Chondrocyte (in vitro differentiated cells): ENCODE data around the gene SOAT2. TPM values are rescaled to one million over a fixed set of nuclear protein-coding genes. Genes with fewer than 3 reads are reported as not detected.

Experiments
- DNase-seq: peaks from one replicate; pipeline ENCODE4 v3.0.0; 2021; ENCODE audit warnings: mixed read lengths, low spot score
- H3K27ac Mint-ChIP-seq: one replicate; pipeline ENCODE4 v1.8.0; 2021; ENCODE audit warnings: mild to moderate bottlenecking, moderate library complexity, mixed read lengths; ENCODE audit not compliant: unreplicated experiment
- H3K27me3 Mint-ChIP-seq: 2 replicates; pipeline ENCODE4 v1.8.0; 2021; ENCODE audit warnings: low read depth, mixed read lengths
- H3K36me3 Mint-ChIP-seq: 2 replicates; pipeline ENCODE4 v1.8.0; 2021; ENCODE audit warnings: low read depth, mixed read lengths
- H3K4me1 Mint-ChIP-seq: 2 replicates; pipeline ENCODE4 v1.8.0; 2021; ENCODE audit warnings: low read depth, mild to moderate bottlenecking, mixed read lengths
- H3K4me3 Mint-ChIP-seq: one replicate; pipeline ENCODE4 v1.8.0; 2021; ENCODE audit warnings: mild to moderate bottlenecking, moderate library complexity, mixed read lengths; ENCODE audit not compliant: unreplicated experiment
- H3K9me3 Mint-ChIP-seq: 2 replicates; pipeline ENCODE4 v1.8.0; 2021; ENCODE audit warnings: low read depth, mixed read lengths
- CTCF ChIP-seq: fragments of 200-600 bp; sonication (generic); IDR thresholded peaks from 2 replicates; pipeline ENCODE4 v1.5.0; 2021; ENCODE audit warnings: antibody characterized with exemption, mild to moderate bottlenecking, moderate library complexity
- total RNA-seq: library from RNA; stranded (reverse); gene quantifications from 3 replicates; pipeline ENCODE4 v1.2.1, GENCODE V29; 2021

Gene SOAT2
- total RNA-seq, 1 donor from 2014 or later, result not detected

GRCh38 chr12:53101266-53101665 lies 2.0 kb upstream of the SOAT2 start:
- Mint-ChIP-seq H3K4me3 (no peak overlapping the region), H3K9me3 (no peaks in the 10 kb centered on the region), H3K27me3 (no peaks in the 10 kb centered on the region), H3K27ac (no peak overlapping the region), H3K36me3 (no peaks in the 10 kb centered on the region), H3K4me1 (peaks cover 24% of the 10 kb centered on the region)
- DNase-seq, result no peak
- no peak for TF ChIP-seq CTCF

GRCh38 chr12:53101931-53102781 lies 1.1 kb upstream of the SOAT2 start:
- Mint-ChIP-seq H3K36me3 (no peaks in the 10 kb centered on the region), H3K9me3 (no peaks in the 10 kb centered on the region), H3K27ac (no peak overlapping the region), H3K4me3 (no peak overlapping the region), H3K27me3 (no peaks in the 10 kb centered on the region), H3K4me1 (peaks cover 18% of the 10 kb centered on the region)
- DNase-seq, result no peak
- no peak for TF ChIP-seq CTCF

- no peaks in the 10 kb centered on the region for H3K9me3 Mint-ChIP-seq
- no peaks in the 10 kb centered on the region for H3K27me3 Mint-ChIP-seq
- no peaks in the 10 kb centered on the region for H3K36me3 Mint-ChIP-seq
- no peak overlapping the region for H3K4me3 Mint-ChIP-seq
- no peak overlapping the region for H3K27ac Mint-ChIP-seq
- TF ChIP-seq CTCF, result no peak
- peaks cover 6% of the 10 kb centered on the region for H3K4me1 Mint-ChIP-seq
- no peak for DNase-seq
Measured at GRCh38 chr12:53103860-53104305, 597 bp downstream of the SOAT2 start.

GRCh38 chr12:53105256-53105655 lies 2.0 kb downstream of the SOAT2 start:
- H3K9me3 Mint-ChIP-seq, result no peaks in the 10 kb centered on the region
- H3K27me3 Mint-ChIP-seq, result no peaks in the 10 kb centered on the region
- H3K27ac Mint-ChIP-seq, result no peak overlapping the region
- TF ChIP-seq CTCF, result no peak
- H3K4me1 Mint-ChIP-seq, result no peaks in the 10 kb centered on the region
- no peak for DNase-seq
- H3K4me3 Mint-ChIP-seq, result no peak overlapping the region
- H3K36me3 Mint-ChIP-seq, result no peaks in the 10 kb centered on the region

- H3K9me3 Mint-ChIP-seq, result no peaks in the 10 kb centered on the region
- H3K4me1 Mint-ChIP-seq, result no peaks in the 10 kb centered on the region
- TF ChIP-seq CTCF, result no peak
- no peak overlapping the region for H3K4me3 Mint-ChIP-seq
- H3K27ac Mint-ChIP-seq, result no peak overlapping the region
- no peaks in the 10 kb centered on the region for H3K27me3 Mint-ChIP-seq
- H3K36me3 Mint-ChIP-seq, result no peaks in the 10 kb centered on the region
- no peak for DNase-seq
Measured at GRCh38 chr12:53105712-53106439, 2.6 kb downstream of the SOAT2 start.
